ENCODE data around the gene CYB5RL.

The CYB5RL gene

GRCh38 chr1:54243022-54243421, 43.2 kb upstream of the CYB5RL start:
- no peak overlapping the region for H3K4me3 ChIP-seq (ENCODE audit: low read depth, low read length)
- TF ChIP-seq CTCF (IDR thresholded peaks at IDR 0.05; ENCODE audit: low read depth, low read length): no peak

- no peak for TF ChIP-seq CTCF (IDR thresholded peaks at IDR 0.05; ENCODE audit: low read depth, low read length)
- H3K4me3 ChIP-seq (ENCODE audit: low read depth, low read length): no peak overlapping the region
These were observed 41.5 kb upstream of the CYB5RL start for GRCh38 chr1:54241364-54241763.

GRCh38 chr1:54240741-54241335, 41.0 kb upstream of the CYB5RL start:
- no peak overlapping the region for H3K4me3 ChIP-seq (ENCODE audit: low read depth, low read length)
- no peak for TF ChIP-seq CTCF (IDR thresholded peaks at IDR 0.05; ENCODE audit: low read depth, low read length)

GRCh38 chr1:54239631-54240031, 39.8 kb upstream of the CYB5RL start:
- no peak for TF ChIP-seq CTCF (IDR thresholded peaks at IDR 0.05; ENCODE audit: low read depth, low read length)
- no peak overlapping the region for H3K4me3 ChIP-seq (ENCODE audit: low read depth, low read length)

- H3K4me3 ChIP-seq (ENCODE audit: low read depth, low read length): no peak overlapping the region
- no peak for TF ChIP-seq CTCF (IDR thresholded peaks at IDR 0.05; ENCODE audit: low read depth, low read length)
These were observed 39.2 kb upstream of the CYB5RL start for GRCh38 chr1:54239035-54239383.

GRCh38 chr1:54238353-54239034, 38.7 kb upstream of the CYB5RL start:
- H3K4me3 ChIP-seq (ENCODE audit: low read depth, low read length): no peak overlapping the region
- no peak for TF ChIP-seq CTCF (IDR thresholded peaks at IDR 0.05; ENCODE audit: low read depth, low read length)

- no peak overlapping the region for H3K4me3 ChIP-seq (ENCODE audit: low read depth, low read length)
- no peak for TF ChIP-seq CTCF (IDR thresholded peaks at IDR 0.05; ENCODE audit: low read depth, low read length)
These were observed 37.8 kb upstream of the CYB5RL start for GRCh38 chr1:54237586-54237985.
